IPS-NIHi11 (cell line): ENCODE measurements around the gene ZNF419.

Source experiments
- DNase-seq: peaks from one replicate; pipeline ENCODE4 v3.0.0; 2012; ENCODE audit warnings: mixed read lengths, low spot score

ZNF419 gene

DNA sequence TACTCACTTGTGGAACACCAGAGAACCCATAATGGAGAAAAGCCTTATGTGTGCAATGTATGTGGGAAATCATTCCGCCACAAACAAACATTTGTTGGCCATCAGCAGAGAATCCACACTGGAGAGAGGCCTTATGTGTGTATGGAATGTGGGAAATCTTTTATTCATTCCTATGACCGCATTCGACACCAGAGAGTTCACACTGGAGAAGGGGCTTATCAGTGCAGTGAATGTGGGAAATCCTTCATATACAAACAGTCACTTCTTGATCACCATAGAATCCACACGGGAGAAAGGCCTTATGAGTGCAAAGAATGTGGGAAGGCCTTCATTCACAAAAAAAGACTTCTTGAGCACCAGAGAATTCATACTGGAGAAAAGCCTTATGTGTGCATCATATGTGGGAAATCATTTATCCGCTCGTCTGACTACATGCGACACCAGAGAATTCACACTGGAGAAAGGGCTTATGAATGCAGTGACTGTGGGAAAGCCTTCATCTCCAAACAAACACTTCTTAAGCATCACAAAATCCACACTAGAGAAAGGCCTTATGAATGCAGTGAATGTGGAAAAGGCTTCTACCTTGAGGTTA lies 50.5 kb downstream of the ZNF419 start:
- no peak for DNase-seq
